ENCODE data around the gene CFAP46. TPM values are rescaled to one million over a fixed set of nuclear protein-coding genes. Genes with fewer than 3 reads are reported as not detected.

Gene CFAP46
- total RNA-seq, 1 donor from 2014 or later: 4.4 TPM

- DNase-seq (ENCODE audit: low read depth, low spot score): no peak
- Mint-ChIP-seq H3K4me3 (no peak overlapping the region), H3K4me1 (peaks cover 14% of the 10 kb centered on the region), H3K27ac (ENCODE audit: unreplicated experiment) (no peak overlapping the region), H3K36me3 (ENCODE audit: low read depth) (no peaks in the 10 kb centered on the region), H3K27me3 (ENCODE audit: low read depth) (peaks cover 34% of the 10 kb centered on the region), H3K9me3 (no peaks in the 10 kb centered on the region)
- TF ChIP-seq, protein P1, sequence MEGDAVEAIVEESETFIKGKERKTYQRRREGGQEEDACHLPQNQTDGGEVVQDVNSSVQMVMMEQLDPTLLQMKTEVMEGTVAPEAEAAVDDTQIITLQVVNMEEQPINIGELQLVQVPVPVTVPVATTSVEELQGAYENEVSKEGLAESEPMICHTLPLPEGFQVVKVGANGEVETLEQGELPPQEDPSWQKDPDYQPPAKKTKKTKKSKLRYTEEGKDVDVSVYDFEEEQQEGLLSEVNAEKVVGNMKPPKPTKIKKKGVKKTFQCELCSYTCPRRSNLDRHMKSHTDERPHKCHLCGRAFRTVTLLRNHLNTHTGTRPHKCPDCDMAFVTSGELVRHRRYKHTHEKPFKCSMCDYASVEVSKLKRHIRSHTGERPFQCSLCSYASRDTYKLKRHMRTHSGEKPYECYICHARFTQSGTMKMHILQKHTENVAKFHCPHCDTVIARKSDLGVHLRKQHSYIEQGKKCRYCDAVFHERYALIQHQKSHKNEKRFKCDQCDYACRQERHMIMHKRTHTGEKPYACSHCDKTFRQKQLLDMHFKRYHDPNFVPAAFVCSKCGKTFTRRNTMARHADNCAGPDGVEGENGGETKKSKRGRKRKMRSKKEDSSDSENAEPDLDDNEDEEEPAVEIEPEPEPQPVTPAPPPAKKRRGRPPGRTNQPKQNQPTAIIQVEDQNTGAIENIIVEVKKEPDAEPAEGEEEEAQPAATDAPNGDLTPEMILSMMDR (conservative IDR thresholded peaks at IDR 0.05): no peak
Measured at GRCh38 chr10:132859084-132859855, 83.1 kb downstream of the CFAP46 start.

DNA sequence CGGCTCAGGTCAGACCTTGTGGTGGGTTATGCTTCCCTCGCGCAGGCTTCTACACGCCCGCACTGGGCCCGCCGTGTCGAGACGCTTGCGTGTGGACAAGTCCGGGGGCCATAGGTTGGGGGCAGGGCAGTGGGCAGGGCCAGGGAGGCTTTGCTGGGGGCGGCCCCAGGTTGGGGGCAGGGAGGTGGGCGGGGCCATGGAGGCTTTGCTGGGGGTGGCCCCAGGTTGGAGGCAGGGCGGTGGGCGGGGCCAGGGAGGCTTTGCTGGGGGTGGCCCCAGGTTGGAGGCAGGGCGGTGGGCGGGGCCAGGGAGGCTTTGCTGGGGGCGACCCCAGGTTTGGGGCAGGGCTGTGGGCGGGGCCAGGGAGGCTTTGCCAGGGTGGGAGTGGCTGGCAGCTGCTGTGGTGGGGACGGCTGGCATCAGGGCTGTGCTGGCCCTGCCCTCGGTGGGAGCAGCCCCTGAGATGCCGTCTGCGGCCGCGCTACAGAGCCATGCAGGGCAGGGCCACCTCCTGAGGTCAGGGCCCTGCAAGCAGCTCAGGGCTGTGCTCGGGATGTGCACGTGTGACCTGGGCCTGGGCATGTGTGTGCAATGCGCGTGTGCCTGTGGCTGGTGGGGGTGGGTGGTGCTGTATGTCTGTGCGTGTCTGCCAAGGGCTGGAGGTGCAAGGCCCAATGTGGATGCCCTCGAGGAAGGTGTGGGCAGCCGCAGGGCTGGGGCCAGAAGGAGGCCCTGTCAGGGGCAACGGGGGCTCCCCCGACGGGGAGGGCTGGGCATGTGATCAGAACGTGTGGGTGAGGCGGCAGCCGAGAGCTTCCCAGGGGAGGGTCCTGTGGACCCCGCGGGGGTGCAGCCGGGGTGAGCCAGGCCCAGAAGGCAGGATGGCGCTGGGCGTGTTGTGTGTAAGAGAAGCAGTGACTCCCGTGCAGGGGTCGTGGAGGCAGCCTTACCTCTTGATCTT, 84.0 kb downstream of the CFAP46 start:
- no peaks in the 10 kb centered on the region for H3K36me3 Mint-ChIP-seq (ENCODE audit: low read depth)
- no peak overlapping the region for H3K4me3 Mint-ChIP-seq
- TF ChIP-seq, protein P1 (conservative IDR thresholded peaks at IDR 0.05): no peak
- peaks cover 39% of the 10 kb centered on the region for H3K27me3 Mint-ChIP-seq (ENCODE audit: low read depth)
- H3K27ac Mint-ChIP-seq (ENCODE audit: unreplicated experiment): no peak overlapping the region
- DNase-seq (ENCODE audit: low read depth, low spot score): no peak
- peaks cover 9% of the 10 kb centered on the region for H3K4me1 Mint-ChIP-seq
- no peaks in the 10 kb centered on the region for H3K9me3 Mint-ChIP-seq

- peaks cover 47% of the 10 kb centered on the region for H3K27me3 Mint-ChIP-seq (ENCODE audit: low read depth)
- no peaks in the 10 kb centered on the region for H3K36me3 Mint-ChIP-seq (ENCODE audit: low read depth)
- no peaks in the 10 kb centered on the region for H3K4me1 Mint-ChIP-seq
- no peak overlapping the region for H3K4me3 Mint-ChIP-seq
- H3K9me3 Mint-ChIP-seq: no peaks in the 10 kb centered on the region
- TF ChIP-seq, protein P1 (conservative IDR thresholded peaks at IDR 0.05): no peak
- DNase-seq (ENCODE audit: low read depth, low spot score): no peak
- no peak overlapping the region for H3K27ac Mint-ChIP-seq (ENCODE audit: unreplicated experiment)
Measured at GRCh38 chr10:132856869-132857524, 85.4 kb downstream of the CFAP46 start.

- DNase-seq (ENCODE audit: low read depth, low spot score): no peak
- H3K4me1 Mint-ChIP-seq: no peaks in the 10 kb centered on the region
- H3K36me3 Mint-ChIP-seq (ENCODE audit: low read depth): no peaks in the 10 kb centered on the region
- H3K27me3 Mint-ChIP-seq (ENCODE audit: low read depth): peaks cover 47% of the 10 kb centered on the region
- no peak overlapping the region for H3K27ac Mint-ChIP-seq (ENCODE audit: unreplicated experiment)
- H3K4me3 Mint-ChIP-seq: no peak overlapping the region
- no peaks in the 10 kb centered on the region for H3K9me3 Mint-ChIP-seq
- TF ChIP-seq, protein P1 (conservative IDR thresholded peaks at IDR 0.05): no peak
Measured at GRCh38 chr10:132855889-132856288, 86.5 kb downstream of the CFAP46 start.

DNA sequence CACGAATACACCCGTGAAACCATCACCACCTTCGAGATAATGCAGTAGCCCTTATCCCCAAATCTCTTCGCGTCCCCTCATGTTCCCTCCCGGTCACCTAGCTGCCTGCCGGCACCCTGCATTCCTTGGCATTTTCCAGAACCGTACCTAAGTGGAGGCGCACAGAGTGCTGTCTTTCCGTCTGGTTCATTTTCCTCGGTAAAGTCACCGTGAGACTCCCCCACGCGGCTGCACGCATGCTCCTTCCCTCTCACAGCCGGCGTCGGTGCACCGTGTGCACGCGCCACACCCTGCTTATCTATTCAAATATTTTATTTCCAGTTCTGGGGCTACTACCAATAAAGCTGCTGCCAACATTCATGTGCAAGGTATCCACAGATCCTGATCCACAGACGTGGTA, 90.9 kb downstream of the CFAP46 start:
- no peaks in the 10 kb centered on the region for H3K9me3 Mint-ChIP-seq
- H3K27me3 Mint-ChIP-seq (ENCODE audit: low read depth): peaks cover 41% of the 10 kb centered on the region
- TF ChIP-seq, protein P1 (conservative IDR thresholded peaks at IDR 0.05): no peak
- peaks cover 6% of the 10 kb centered on the region for H3K4me1 Mint-ChIP-seq
- H3K36me3 Mint-ChIP-seq (ENCODE audit: low read depth): no peaks in the 10 kb centered on the region
- no peak overlapping the region for H3K27ac Mint-ChIP-seq (ENCODE audit: unreplicated experiment)
- no peak for DNase-seq (ENCODE audit: low read depth, low spot score)
- no peak overlapping the region for H3K4me3 Mint-ChIP-seq

Measured in neural crest cell (in vitro differentiated cells).